DND-41 (cell line): Measurements from ENCODE around the gene DPPA3.
"Not testable (repeated sequence)": the region's sequence is repeated elsewhere in the genome, so short reads cannot be mapped to it uniquely, and the experiment has no call there.

Experiments used
- ATAC-seq: fragments of 200-7000 bp; cut with Tn5 transposase; 3 replicates; pipeline ENCODE4 v1.9.1; 2021; ENCODE audit warnings: low read depth; ENCODE audit not compliant: insufficient read depth
- DNase-seq: peaks from one replicate; pipeline ENCODE4 v3.0.0-alpha.2; 2020
- H2AFZ ChIP-seq: 2 replicates; pipeline ENCODE4 v1.6.0; 2012; ENCODE audit warnings: low read depth, low read length
- H3K27ac ChIP-seq: 2 replicates; pipeline ENCODE4 v1.5.1; 2012; ENCODE audit warnings: low read length, inconsistent platforms
- H3K27me3 ChIP-seq: fragments of 200-600 bp; sonication (generic); 2 replicates; pipeline ENCODE4 v1.6.0; 2012; ENCODE audit warnings: low read length, mild to moderate bottlenecking, inconsistent platforms; ENCODE audit not compliant: insufficient read depth, poor library complexity
- H3K36me3 ChIP-seq: 2 replicates; pipeline ENCODE4 v1.5.1; 2012; ENCODE audit warnings: low read length, inconsistent platforms; ENCODE audit not compliant: insufficient read depth
- H3K4me1 ChIP-seq: 2 replicates; pipeline ENCODE4 v1.5.1; 2012; ENCODE audit warnings: mild to moderate bottlenecking, low read length; ENCODE audit not compliant: insufficient read depth
- H3K4me2 ChIP-seq: 2 replicates; pipeline ENCODE4 v1.6.0; 2012; ENCODE audit warnings: mild to moderate bottlenecking, moderate library complexity, low read length, inconsistent platforms; ENCODE audit not compliant: insufficient read depth
- H3K4me3 ChIP-seq, 2 experiments: fragments of 200-600 bp in 1 of 2; shearing (Covaris generic) in 1 of 2; 2 replicates each; pipeline ENCODE4 v1.5.1; 2012 to 2016; ENCODE audit warnings: inconsistent platforms in 2 of 2, low read length in 2 of 2, mild to moderate bottlenecking in 2 of 2, low read depth in 1 of 2, moderate library complexity in 1 of 2
- H3K79me2 ChIP-seq: 2 replicates; pipeline ENCODE4 v1.6.0; 2012; ENCODE audit warnings: low read length, inconsistent platforms; ENCODE audit not compliant: insufficient read depth
- H3K9ac ChIP-seq: 2 replicates; pipeline ENCODE4 v1.6.0; 2012; ENCODE audit warnings: low read depth, mild to moderate bottlenecking, inconsistent platforms, low read length, moderate library complexity
- H3K9me3 ChIP-seq: 2 replicates; pipeline ENCODE4 v1.5.1; 2012; ENCODE audit warnings: low read length, moderate library complexity, mild to moderate bottlenecking, inconsistent platforms; ENCODE audit not compliant: insufficient read depth, severe bottlenecking
- H4K20me1 ChIP-seq: 2 replicates; pipeline ENCODE4 v1.6.0; 2012; ENCODE audit warnings: low read length; ENCODE audit not compliant: insufficient read depth
- CTCF ChIP-seq: IDR thresholded peaks from 2 replicates; pipeline ENCODE4 v1.5.1; 2012; ENCODE audit warnings: borderline replicate concordance, low read length, moderate library complexity, mild to moderate bottlenecking; ENCODE audit not compliant: poor library complexity, severe bottlenecking; ENCODE audit errors: extremely low read depth
- EZH2 ChIP-seq: IDR thresholded peaks from 3 replicates; pipeline ENCODE4 v1.6.1; 2012; ENCODE audit warnings: borderline replicate concordance, low read depth, mild to moderate bottlenecking, moderate library complexity, low read length, inconsistent platforms; ENCODE audit not compliant: severe bottlenecking

The DPPA3 gene

GRCh38 chr12:7748852-7749251 lies 37.6 kb downstream of the DPPA3 start:
- ATAC-seq, result no peak
- TF ChIP-seq EZH2, result no peak
- H3K4me3 ChIP-seq, result no peak overlapping the region
- no peak overlapping the region for H3K4me2 ChIP-seq
- no peak overlapping the region for H2AFZ ChIP-seq
- no peaks in the 10 kb centered on the region for H3K36me3 ChIP-seq
- no peaks in the 10 kb centered on the region for H3K27me3 ChIP-seq
- no peaks in the 10 kb centered on the region for H4K20me1 ChIP-seq
- no peak overlapping the region for H3K9ac ChIP-seq
- no peaks in the 10 kb centered on the region for H3K4me1 ChIP-seq
- H3K27ac ChIP-seq, result no peak overlapping the region
- no peak for DNase-seq
- H3K9me3 ChIP-seq, result no peaks in the 10 kb centered on the region
- H3K79me2 ChIP-seq, result no peaks in the 10 kb centered on the region

- Histone ChIP-seq H3K79me2 (no peaks in the 10 kb centered on the region), H3K27ac (no peak overlapping the region), H3K9me3 (no peaks in the 10 kb centered on the region), H4K20me1 (no peaks in the 10 kb centered on the region), H3K27me3 (no peaks in the 10 kb centered on the region), H3K9ac (no peak overlapping the region), H3K4me1 (no peaks in the 10 kb centered on the region), H3K36me3 (no peaks in the 10 kb centered on the region), H3K4me2 (no peak overlapping the region), H3K4me3 (no peak overlapping the region), H2AFZ (no peak overlapping the region)
- DNase-seq (no peak), ATAC-seq (no peak)
- TF ChIP-seq EZH2 (no peak), CTCF (no peak)
Measured at GRCh38 chr12:7749442-7749841, 38.2 kb downstream of the DPPA3 start.

GRCh38 chr12:7750350-7750749 lies 39.1 kb downstream of the DPPA3 start:
- TF ChIP-seq EZH2 (no peak), CTCF (no peak)

GRCh38 chr12:7751394-7751793 lies 40.2 kb downstream of the DPPA3 start:
- Histone ChIP-seq H2AFZ (no peak overlapping the region), H3K4me2 (no peak overlapping the region), H3K9ac (no peak overlapping the region), H3K36me3 (no peaks in the 10 kb centered on the region), H3K9me3 (no peaks in the 10 kb centered on the region), H3K4me1 (no peaks in the 10 kb centered on the region), H3K27ac (no peak overlapping the region), H3K79me2 (no peaks in the 10 kb centered on the region), H4K20me1 (no peaks in the 10 kb centered on the region), H3K27me3 (no peaks in the 10 kb centered on the region), H3K4me3 (no peak overlapping the region)
- DNase-seq, result no peak
- ATAC-seq, result no peak
- no peak for TF ChIP-seq EZH2
- no peak for TF ChIP-seq CTCF

More at GRCh38 chr12:7750350-7750749, 39.1 kb downstream of the DPPA3 start:
- DNase-seq (no peak), ATAC-seq (no peak)
- Histone ChIP-seq H2AFZ (no peak overlapping the region), H3K27ac (no peak overlapping the region), H3K4me2 (no peak overlapping the region), H3K27me3 (no peaks in the 10 kb centered on the region), H3K4me1 (no peaks in the 10 kb centered on the region), H3K9me3 (no peaks in the 10 kb centered on the region), H4K20me1 (no peaks in the 10 kb centered on the region), H3K9ac (no peak overlapping the region), H3K4me3 (no peak overlapping the region), H3K79me2 (no peaks in the 10 kb centered on the region), H3K36me3 (no peaks in the 10 kb centered on the region)

GRCh38 chr12:7751941-7752922 lies 41.0 kb downstream of the DPPA3 start:
- ATAC-seq, H4K20me1 ChIP-seq, H3K36me3 ChIP-seq, H3K79me2 ChIP-seq, DNase-seq, H3K27ac ChIP-seq, H3K4me1 ChIP-seq, H3K27me3 ChIP-seq, H3K9me3 ChIP-seq, H3K4me3 ChIP-seq, H3K9ac ChIP-seq, H3K4me2 ChIP-seq, H2AFZ ChIP-seq: not testable (repeated sequence)
